ENCODE data around the gene EIF3K.

EIF3K gene

GRCh38 chr19:38686530-38686888 is 67.5 kb downstream of the EIF3K start:
- H3K4me1 ChIP-seq (ENCODE audit: low read length), result peaks cover 47% of the 10 kb centered on the region
- H3K27ac ChIP-seq (ENCODE audit: low read length), result peak overlapping the region; percentile 93

More at GRCh38 chr19:38686530-38686888, 67.5 kb downstream of the EIF3K start:
- no peak overlapping the region for H3K4me3 ChIP-seq (ENCODE audit: low read length)
- H3F3A ChIP-seq (ENCODE audit: insufficient read depth, low read length), result peaks cover 40% of the 10 kb centered on the region
- H3K4me2 ChIP-seq (ENCODE audit: low read depth, low read length), result peak overlapping the region; percentile 60
- H3K79me2 ChIP-seq (ENCODE audit: low read length), result peaks cover 91% of the 10 kb centered on the region
- H3K9ac ChIP-seq (ENCODE audit: low read length), result peak overlapping the region; percentile 48
- no peaks in the 10 kb centered on the region for H3K9me2 ChIP-seq (replicated peaks; ENCODE audit: insufficient read depth, low read length)
- H3K9me3 ChIP-seq (replicated peaks; ENCODE audit: insufficient read depth, low read length), result no peaks in the 10 kb centered on the region
- TF ChIP-seq, protein P1, sequence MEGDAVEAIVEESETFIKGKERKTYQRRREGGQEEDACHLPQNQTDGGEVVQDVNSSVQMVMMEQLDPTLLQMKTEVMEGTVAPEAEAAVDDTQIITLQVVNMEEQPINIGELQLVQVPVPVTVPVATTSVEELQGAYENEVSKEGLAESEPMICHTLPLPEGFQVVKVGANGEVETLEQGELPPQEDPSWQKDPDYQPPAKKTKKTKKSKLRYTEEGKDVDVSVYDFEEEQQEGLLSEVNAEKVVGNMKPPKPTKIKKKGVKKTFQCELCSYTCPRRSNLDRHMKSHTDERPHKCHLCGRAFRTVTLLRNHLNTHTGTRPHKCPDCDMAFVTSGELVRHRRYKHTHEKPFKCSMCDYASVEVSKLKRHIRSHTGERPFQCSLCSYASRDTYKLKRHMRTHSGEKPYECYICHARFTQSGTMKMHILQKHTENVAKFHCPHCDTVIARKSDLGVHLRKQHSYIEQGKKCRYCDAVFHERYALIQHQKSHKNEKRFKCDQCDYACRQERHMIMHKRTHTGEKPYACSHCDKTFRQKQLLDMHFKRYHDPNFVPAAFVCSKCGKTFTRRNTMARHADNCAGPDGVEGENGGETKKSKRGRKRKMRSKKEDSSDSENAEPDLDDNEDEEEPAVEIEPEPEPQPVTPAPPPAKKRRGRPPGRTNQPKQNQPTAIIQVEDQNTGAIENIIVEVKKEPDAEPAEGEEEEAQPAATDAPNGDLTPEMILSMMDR (IDR thresholded peaks at IDR 0.05; ENCODE audit: low read length), result no peak
- TF ChIP-seq EZH2 (optimal IDR thresholded peaks at IDR 0.05; ENCODE audit: low read depth, low read length) (no peak), EZH2phosphoT487 (IDR thresholded peaks at IDR 0.05; ENCODE audit: low read length) (no peak)
- no peaks in the 10 kb centered on the region for H4K20me1 ChIP-seq (ENCODE audit: insufficient read depth, low read length)
- no peaks in the 10 kb centered on the region for H3K36me3 ChIP-seq (replicated peaks; ENCODE audit: insufficient read depth, low read length)
- no peaks in the 10 kb centered on the region for H3K27me3 ChIP-seq (replicated peaks; ENCODE audit: insufficient read depth, low read length)
- no peak overlapping the region for H2AFZ ChIP-seq (ENCODE audit: low read length)
- no peak for DNase-seq
